HCEC 1CT (cell line): ENCODE measurements around the gene DIPK1B.

ENCODE experiments used
- DNase-seq: peaks from one replicate; pipeline ENCODE4 v3.0.0-alpha.2; 2017

DIPK1B gene

GRCh38 chr9:136711751-136712689 lies at the start of gene DIPK1B:
DIPK1B (plus strand) TSS chr9:136712572; CDS start chr9:136712666, 94 bp downstream.
- DNase-seq = no peak

GRCh38 chr9:136662656-136663581 lies 49.5 kb upstream of the DIPK1B start, which contains the start of gene EGFL7:
EGFL7 (plus strand) TSS chr9:136662916; CDS start chr9:136668283, 5,367 bp downstream.
- DNase-seq = no peak

GRCh38 chr9:136664000-136664915 lies 48.1 kb upstream of the DIPK1B start:
- no peak for DNase-seq

- no peak for DNase-seq
These were observed 47.2 kb upstream of the DIPK1B start for GRCh38 chr9:136665111-136665703.

- DNase-seq = no peak
These were observed 46.5 kb upstream of the DIPK1B start for GRCh38 chr9:136665704-136666371.

GRCh38 chr9:136666372-136667213 lies 45.8 kb upstream of the DIPK1B start:
- no peak for DNase-seq

GRCh38 chr9:136667214-136667939 lies 45.0 kb upstream of the DIPK1B start:
- DNase-seq = no peak

GRCh38 chr9:136667940-136668760 lies 44.2 kb upstream of the DIPK1B start:
- no peak for DNase-seq

GRCh38 chr9:136668983-136669790 lies 43.2 kb upstream of the DIPK1B start:
- DNase-seq = no peak

GRCh38 chr9:136669791-136670464 lies 42.4 kb upstream of the DIPK1B start:
- no peak for DNase-seq

- no peak for DNase-seq
These were observed 41.7 kb upstream of the DIPK1B start for GRCh38 chr9:136670576-136671253.

- DNase-seq = no peak
These were observed 41.1 kb upstream of the DIPK1B start for GRCh38 chr9:136671254-136671614.

GRCh38 chr9:136671646-136672430 lies 40.5 kb upstream of the DIPK1B start:
- no peak for DNase-seq

GRCh38 chr9:136672431-136673087 lies 39.8 kb upstream of the DIPK1B start:
- no peak for DNase-seq
